GDM1 (cell line): ENCODE results near the gene ZFP91.

Experiments used
- DNase-seq: peaks from one replicate; lab custom pipeline; 2025; lab: John Stamatoyannopoulos, UW

The ZFP91 gene

GRCh38 chr11:58629857-58630256 lies 51.0 kb downstream of the ZFP91 start:
- DNase-seq = peak; percentile 33

DNA sequence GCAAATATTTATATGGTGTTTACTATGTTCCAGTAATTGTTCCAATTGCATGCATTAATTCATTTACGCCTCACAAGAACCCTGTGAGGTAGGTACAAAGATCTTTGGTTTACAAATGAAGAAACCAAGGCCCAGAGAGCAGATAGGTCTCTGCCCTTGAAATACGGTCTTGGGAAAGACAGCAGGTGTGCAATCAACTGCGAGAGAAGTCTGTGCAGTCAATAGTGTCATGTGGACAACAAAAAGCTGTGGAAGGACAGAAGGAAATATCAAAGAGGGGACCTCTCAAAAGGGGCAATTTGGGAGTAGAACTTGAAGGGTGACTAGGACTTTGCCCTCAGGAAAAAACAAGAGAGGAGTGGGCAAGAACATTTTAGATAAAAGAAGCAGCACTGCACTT lies 52.5 kb downstream of the ZFP91 start:
- no peak for DNase-seq

DNA sequence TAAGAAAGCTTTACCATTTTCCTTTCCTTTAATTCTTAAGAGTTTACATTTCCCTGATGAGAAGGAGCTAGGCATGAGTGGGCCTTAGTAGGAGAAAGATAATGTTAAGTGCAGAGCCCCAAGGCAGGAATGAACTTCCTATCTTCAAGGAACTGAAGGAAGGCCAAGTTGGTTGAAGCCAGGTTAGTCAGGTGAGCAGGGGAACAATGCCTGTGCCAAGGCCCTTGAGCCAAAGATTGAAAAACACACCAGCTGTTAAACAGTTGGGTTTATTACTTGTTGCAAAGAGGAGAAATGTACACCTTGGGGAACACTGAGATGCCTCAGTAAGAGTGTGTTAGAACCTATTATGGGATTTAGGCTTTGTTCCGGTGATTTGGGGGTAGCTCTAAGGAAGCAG lies 53.6 kb downstream of the ZFP91 start:
- no peak for DNase-seq

DNA sequence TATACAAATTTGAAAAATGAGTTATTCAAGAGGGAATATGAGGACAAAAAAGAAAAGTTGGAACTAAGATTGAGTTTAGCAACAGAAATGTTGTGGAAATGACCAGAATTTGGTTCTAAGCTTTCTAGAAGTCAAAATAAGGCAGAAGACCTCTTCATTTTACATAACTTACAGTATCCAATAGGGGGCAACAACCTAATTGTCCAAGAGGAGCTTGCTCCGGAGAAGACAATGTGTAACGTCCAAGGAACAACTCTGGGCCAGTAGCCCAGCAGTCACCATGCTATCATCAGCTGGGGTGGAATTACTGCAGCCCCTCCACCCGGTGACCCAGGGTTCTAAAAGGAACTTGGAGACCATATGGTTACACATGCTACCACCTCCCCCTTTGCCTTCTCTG lies 57.7 kb downstream of the ZFP91 start:
- DNase-seq = no peak

- no peak for DNase-seq
Observed at GRCh38 chr11:58637371-58637770, 58.5 kb downstream of the ZFP91 start.

DNA sequence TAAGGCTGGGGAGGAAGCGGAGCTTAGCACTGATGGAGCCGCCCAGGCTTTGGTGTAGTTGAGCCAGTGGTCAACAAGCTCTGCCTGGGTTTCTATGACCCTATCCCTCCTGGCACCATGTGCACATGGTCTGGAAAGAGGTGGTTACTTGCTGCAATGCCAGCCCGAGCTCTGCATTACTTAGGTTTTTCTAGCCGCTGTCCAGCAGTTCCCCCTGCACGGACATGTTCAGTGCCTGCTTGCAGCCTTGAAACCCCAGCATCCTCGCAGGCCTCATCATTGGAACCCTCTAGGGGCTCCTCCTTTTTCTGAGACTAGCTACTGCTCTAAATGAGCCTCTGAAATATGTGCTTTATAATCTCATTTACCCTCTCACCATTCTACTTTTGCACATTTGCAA lies 60.2 kb downstream of the ZFP91 start:
- DNase-seq = no peak

GRCh38 chr11:58639669-58640068 lies 60.8 kb downstream of the ZFP91 start:
- no peak for DNase-seq

DNA sequence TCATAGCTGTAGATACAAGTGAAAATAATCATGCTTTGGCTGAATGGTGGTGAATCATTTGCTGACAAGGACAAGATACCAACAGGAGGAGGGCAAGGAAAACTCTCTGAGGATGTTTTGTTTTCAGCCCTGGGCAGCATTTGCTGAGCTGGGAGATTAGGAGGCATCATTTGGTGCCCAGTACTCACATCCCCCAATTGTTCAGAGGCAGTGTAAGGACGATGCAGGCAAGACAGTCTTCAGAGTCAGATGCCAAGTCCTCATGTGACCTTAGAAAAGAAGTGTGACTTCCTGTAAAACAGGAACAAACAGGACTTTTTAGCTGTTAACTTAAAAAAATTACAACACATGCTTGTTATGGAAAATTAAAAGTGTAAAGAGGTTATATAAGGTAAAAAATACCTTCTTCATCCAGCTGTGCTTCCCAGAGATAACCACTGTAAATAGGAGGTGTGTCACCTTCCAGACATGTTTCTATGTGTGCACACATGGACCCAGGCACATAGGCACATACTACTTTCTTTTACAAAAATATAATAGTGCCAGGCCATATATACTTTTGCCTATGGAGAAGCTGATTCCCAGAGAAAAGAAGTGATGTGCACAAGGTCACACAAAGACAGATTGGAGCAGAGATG lies 61.6 kb downstream of the ZFP91 start:
- no peak for DNase-seq

DNA sequence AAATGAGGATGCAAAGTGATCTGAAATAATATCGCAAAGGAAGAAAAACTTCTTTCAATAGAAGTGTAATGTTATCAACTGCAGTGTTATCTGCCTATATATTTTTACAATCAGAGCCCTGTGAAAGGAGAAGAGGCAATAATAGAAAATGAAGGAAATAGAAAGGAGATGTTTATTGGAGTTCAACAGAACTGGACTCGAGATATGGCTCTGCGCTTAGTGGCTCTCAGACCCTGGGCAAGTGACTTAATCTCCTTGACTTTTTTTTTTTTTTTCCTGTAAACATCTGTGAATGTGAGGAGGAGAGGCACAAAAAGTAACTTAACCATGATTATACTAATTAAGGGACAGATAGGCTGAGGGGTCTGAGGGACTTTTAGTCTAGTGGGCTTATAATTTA lies 62.5 kb downstream of the ZFP91 start:
- no peak for DNase-seq

DNA sequence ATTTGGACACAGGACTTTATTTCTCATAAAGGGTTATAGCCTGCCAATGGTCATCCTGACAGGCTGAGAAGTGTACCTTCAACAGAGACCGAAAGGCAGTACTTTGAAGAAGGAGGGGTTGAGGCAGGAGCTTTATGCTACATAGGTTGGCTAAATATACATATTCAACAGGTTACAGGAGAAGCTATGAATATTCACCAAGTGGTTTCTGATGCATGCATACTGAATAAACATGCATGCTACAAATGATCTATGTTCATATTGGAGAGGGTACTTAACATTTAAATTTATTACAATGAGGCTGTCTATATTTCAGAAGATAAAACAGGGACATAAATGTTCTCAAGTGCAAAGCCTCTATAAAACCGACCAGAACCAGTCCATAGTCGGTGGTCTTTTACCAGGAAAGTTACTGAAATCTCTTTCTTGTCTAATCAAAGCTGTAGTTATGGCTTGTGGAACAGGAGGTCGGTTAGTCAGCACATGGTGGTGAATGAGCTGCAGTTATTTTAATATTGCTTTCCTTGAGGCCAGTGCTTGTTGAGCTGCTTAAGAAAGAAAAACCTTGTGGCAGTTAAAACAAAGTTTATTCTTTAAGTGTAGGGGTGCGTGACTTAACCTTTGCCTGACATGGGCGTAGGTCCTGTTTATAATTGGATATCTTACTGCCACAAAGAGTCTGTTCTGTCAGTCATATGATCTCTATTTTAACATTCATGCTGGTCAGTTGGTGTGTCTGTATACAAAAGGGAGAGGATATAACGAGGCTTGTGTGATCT lies 63.1 kb downstream of the ZFP91 start:
- no peak for DNase-seq

GRCh38 chr11:58645854-58646253 lies 67.0 kb downstream of the ZFP91 start:
- DNase-seq = no peak

GRCh38 chr11:58647141-58647699 lies 68.4 kb downstream of the ZFP91 start:
- no peak for DNase-seq

- DNase-seq = no peak
Observed at GRCh38 chr11:58647866-58648265, 69.0 kb downstream of the ZFP91 start.

DNA sequence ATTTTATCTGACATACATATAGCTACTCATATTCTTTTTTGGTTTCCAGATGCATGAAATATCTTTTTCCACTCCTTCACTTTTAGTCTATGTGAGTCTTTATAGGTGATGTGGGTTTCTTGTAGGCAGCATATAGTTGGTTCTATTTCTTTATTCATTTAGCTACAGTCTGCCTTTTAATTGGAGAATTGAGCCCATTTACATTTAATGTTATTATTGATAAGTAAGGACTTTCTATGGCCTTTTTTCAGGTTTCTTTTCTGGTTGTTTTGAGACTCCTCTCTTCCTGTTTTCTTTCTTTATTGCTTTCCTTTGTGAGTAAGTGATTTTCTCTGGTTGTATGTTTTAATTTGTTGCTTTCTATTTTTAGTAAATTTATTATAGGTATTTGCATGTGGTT lies 70.8 kb downstream of the ZFP91 start:
- no peak for DNase-seq

GRCh38 chr11:58650496-58650895 lies 71.6 kb downstream of the ZFP91 start:
- DNase-seq = no peak

DNA sequence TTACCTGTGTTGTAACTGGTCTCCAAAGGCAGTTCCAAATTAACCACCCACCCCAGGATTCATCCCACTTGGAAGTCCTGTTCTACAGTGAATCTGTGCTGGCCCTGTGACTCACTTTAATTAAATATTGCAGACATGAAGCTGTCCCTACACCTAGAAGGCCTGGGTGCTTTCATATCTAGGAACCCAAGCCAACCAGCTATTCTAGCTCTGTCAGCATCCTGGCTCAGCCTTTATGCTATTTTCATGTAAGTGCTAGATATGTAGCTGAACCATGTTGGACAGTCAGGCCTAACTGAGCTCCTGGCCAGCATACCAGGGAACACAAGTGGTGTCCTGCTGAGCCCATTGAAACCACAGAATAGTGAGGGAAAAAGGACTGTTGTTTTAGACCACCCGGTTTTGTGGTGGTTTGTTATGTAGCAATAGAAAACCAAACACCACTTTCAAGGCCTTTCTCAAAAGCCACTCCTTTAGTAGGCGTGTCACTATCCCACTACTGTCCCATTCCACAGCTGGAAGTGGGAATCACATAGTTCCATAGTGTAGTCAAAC lies 73.9 kb downstream of the ZFP91 start:
- DNase-seq = no peak

GRCh38 chr11:58654079-58654907 lies 75.4 kb downstream of the ZFP91 start:
- peak; percentile 42 for DNase-seq

DNA sequence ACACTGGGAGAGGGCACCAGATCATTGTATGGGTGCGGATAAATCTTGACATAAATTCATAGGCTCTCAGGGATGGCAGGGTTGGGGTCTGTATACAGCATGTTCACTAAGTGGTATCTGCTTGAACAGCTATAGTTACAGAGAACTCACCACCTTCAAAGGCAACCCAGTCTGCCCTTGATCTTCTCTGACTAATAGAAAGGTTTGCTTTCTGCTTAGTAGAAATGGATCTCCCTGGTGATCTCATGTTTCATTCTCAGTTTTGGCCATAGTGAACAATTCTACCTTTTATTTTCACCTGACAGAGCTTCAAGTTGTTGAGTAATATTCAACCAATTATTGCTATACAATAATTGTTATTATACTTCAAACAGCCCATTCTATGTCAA lies 76.0 kb downstream of the ZFP91 start:
- DNase-seq = no peak

DNA sequence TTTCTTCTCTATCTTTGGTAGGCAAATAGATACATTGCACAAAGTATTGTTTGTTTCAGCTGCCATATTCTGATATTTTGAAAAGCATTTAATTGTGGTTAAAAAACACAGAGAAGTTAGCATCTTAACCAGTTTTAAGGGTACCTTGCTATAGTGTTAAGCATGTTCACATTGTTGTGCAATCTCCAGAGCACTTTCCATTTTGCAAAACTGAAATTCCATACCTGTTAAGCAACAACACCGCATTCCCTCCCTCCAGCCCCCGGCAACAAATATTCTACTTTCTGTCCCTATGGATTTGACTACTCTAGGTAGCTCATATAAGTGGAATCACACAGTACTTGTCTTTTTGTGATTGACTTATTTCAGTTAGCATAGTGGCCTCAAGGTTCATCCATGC lies 77.5 kb downstream of the ZFP91 start:
- DNase-seq = no peak

- DNase-seq = no peak
Observed at GRCh38 chr11:58658623-58659022, 79.8 kb downstream of the ZFP91 start.

- DNase-seq = no peak
Observed at GRCh38 chr11:58659404-58659803, 80.5 kb downstream of the ZFP91 start.

GRCh38 chr11:58659910-58660570 lies 81.2 kb downstream of the ZFP91 start:
- DNase-seq = no peak
